OCI-LY7 (cell line): ENCODE results near the gene FTCDNL1. TPM values are rescaled to one million over a fixed set of nuclear protein-coding genes. Genes with fewer than 3 reads are reported as not detected.

Experiments used
- BruUV-seq: library from RNA; stranded (reverse); fragments of 400-500 nt; replicated peaks from 2 replicates; lab custom pipeline; 2021; lab: Mats Ljungman, UMichigan
- CTCF ChIA-PET: fragments of 300-600 bp; sonication (Branson Sonifier 250); formaldehyde crosslinking; loops from one replicate; lab custom pipeline; 2022; ENCODE audit warnings: antibody characterized with exemption; ENCODE audit not compliant: unreplicated experiment; lab: Charles Lee
- POLR2A ChIA-PET: fragments of 300-600 bp; sonication (Branson Sonifier 250); formaldehyde crosslinking; loops from one replicate; lab custom pipeline; 2022; ENCODE audit warnings: antibody characterized with exemption; lab: Charles Lee
- DNase-seq: peaks from one replicate; pipeline ENCODE4 v3.0.0-alpha.2; 2015; ENCODE audit warnings: low spot score
- H2AFZ ChIP-seq: fragments of 200-600 bp; sonication (generic), shearing (Covaris generic); 2 replicates; pipeline ENCODE4 v1.6.1; 2014; ENCODE audit warnings: mild to moderate bottlenecking, antibody characterized with exemption, low read length, moderate library complexity
- H3K27ac ChIP-seq: fragments of 200-600 bp; sonication (generic); 2 replicates; pipeline ENCODE4 v1.5.1; 2014; ENCODE audit warnings: mixed run types, low read depth, mild to moderate bottlenecking, moderate library complexity, low read length, inconsistent platforms; ENCODE audit not compliant: poor library complexity, severe bottlenecking
- H3K36me3 ChIP-seq: fragments of 200-600 bp; sonication (generic); 2 replicates; pipeline ENCODE4 v1.6.1; 2014; ENCODE audit warnings: mild to moderate bottlenecking, antibody characterized with exemption, low read length, moderate library complexity, mixed read lengths; ENCODE audit not compliant: insufficient read depth
- H3K4me1 ChIP-seq: fragments of 200-600 bp; sonication (generic); 2 replicates; pipeline ENCODE4 v1.5.1; 2014; ENCODE audit warnings: mild to moderate bottlenecking, low read length; ENCODE audit not compliant: insufficient read depth, poor library complexity, severe bottlenecking
- H3K4me2 ChIP-seq: fragments of 200-600 bp; sonication (generic); 2 replicates; pipeline ENCODE4 v1.6.1; 2014; ENCODE audit warnings: mild to moderate bottlenecking, low read length
- H3K4me3 ChIP-seq: fragments of 200-600 bp; sonication (generic); 2 replicates; pipeline ENCODE4 v1.5.1; 2014; ENCODE audit warnings: mild to moderate bottlenecking, low read depth, low read length; ENCODE audit not compliant: poor library complexity, severe bottlenecking
- H3K79me2 ChIP-seq: fragments of 200-600 bp; sonication (generic); 2 replicates; pipeline ENCODE4 v1.6.1; 2016; ENCODE audit warnings: low read depth, mild to moderate bottlenecking, low read length, moderate library complexity, mixed read lengths; ENCODE audit not compliant: insufficient read depth
- H3K9me2 ChIP-seq: fragments of 200-600 bp; sonication (generic); 2 replicates; pipeline ENCODE4 v1.6.1; 2016; ENCODE audit warnings: mild to moderate bottlenecking, low read length, mixed read lengths; ENCODE audit not compliant: insufficient read depth
- H3K9me3 ChIP-seq: fragments of 200-600 bp; sonication (generic); 2 replicates; pipeline ENCODE4 v1.6.1; 2014; ENCODE audit warnings: mild to moderate bottlenecking, mixed run types, low read length, mixed read lengths
- H4K20me1 ChIP-seq: fragments of 200-600 bp; sonication (generic); 2 replicates; pipeline ENCODE4 v1.6.1; 2014; ENCODE audit warnings: mild to moderate bottlenecking, antibody characterized with exemption, low read length, moderate library complexity, mixed read lengths; ENCODE audit not compliant: insufficient read depth
- CTCF ChIP-seq: fragments of 200-600 bp; sonication (generic); conservative IDR thresholded peaks from 2 replicates; pipeline ENCODE4 v1.5.1; 2014; ENCODE audit warnings: mild to moderate bottlenecking, antibody characterized with exemption, low read length, moderate library complexity, mixed read lengths
- EZH2phosphoT487 ChIP-seq: fragments of 200-600 bp; sonication (generic); IDR thresholded peaks from 2 replicates; pipeline ENCODE4 v1.6.1; 2018; ENCODE audit warnings: low read depth, borderline replicate concordance, mild to moderate bottlenecking, mixed run types, antibody characterized with exemption, low read length, moderate library complexity, mixed read lengths
- intact Hi-C: fragments of 100-400 bp; cut with micrococcal nuclease; formaldehyde crosslinking; loops from one replicate; pipeline ENCODE4 v1.10.0; 2022; ENCODE audit not compliant: unreplicated experiment
- total RNA-seq, 2 experiments: library from RNA; depleted of rRNA in 1 of 2; stranded (reverse); fragments of >200 nt in 1 of 2; shearing (Covaris generic) in 1 of 2; gene quantifications; 2 replicates each; pipeline ENCODE4 v1.2.3, GENCODE V29; 2014 to 2022

Gene FTCDNL1
- total RNA-seq, 2 experiments from 2014 or later, result 0.40 to 0.54 TPM

- no peaks in the 10 kb centered on the region for H3K36me3 ChIP-seq
- no peaks in the 10 kb centered on the region for H3K4me1 ChIP-seq
- H3K9me2 ChIP-seq, result no peaks in the 10 kb centered on the region
- intact Hi-C loops, result loop anchor here (10.0 kb wide), 2 partner anchors 149 to 259 kb away; no protein-coding TSS in a partner anchor
- ChIA-PET CTCF (no interaction called here), POLR2A (no interaction called here)
- H3K27ac ChIP-seq, result no peak overlapping the region
- TF ChIP-seq EZH2phosphoT487 (no peak), CTCF (no peak)
- H3K9me3 ChIP-seq, result no peaks in the 10 kb centered on the region
- H4K20me1 ChIP-seq, result no peaks in the 10 kb centered on the region
- H3K4me2 ChIP-seq, result no peak overlapping the region
- no peak for DNase-seq
- no peak overlapping the region for H2AFZ ChIP-seq
- no TSS peak for BruUV-seq
- no peaks in the 10 kb centered on the region for H3K79me2 ChIP-seq
- no peak overlapping the region for H3K4me3 ChIP-seq
Measured at GRCh38 chr2:199743415-199744120, 107.4 kb downstream of the FTCDNL1 start.

- no peak for DNase-seq
- CTCF ChIA-PET, result no interaction called here
- H4K20me1 ChIP-seq, result no peaks in the 10 kb centered on the region
- H3K9me3 ChIP-seq, result no peaks in the 10 kb centered on the region
- TF ChIP-seq CTCF, result no peak
- TF ChIP-seq EZH2phosphoT487, result no peak
- intact Hi-C loops, result loop anchor here (10.0 kb wide), 2 partner anchors 148 to 258 kb away; no protein-coding TSS in a partner anchor
- H3K79me2 ChIP-seq, result no peaks in the 10 kb centered on the region
- POLR2A ChIA-PET, result no interaction called here
- BruUV-seq, result no TSS peak
- no peaks in the 10 kb centered on the region for H3K4me1 ChIP-seq
- H3K36me3 ChIP-seq, result no peaks in the 10 kb centered on the region
- H3K27ac ChIP-seq, result no peak overlapping the region
- no peak overlapping the region for H3K4me3 ChIP-seq
- no peak overlapping the region for H2AFZ ChIP-seq
- no peaks in the 10 kb centered on the region for H3K9me2 ChIP-seq
- no peak overlapping the region for H3K4me2 ChIP-seq
Measured at GRCh38 chr2:199742884-199743283, 108.1 kb downstream of the FTCDNL1 start.

GRCh38 chr2:199740111-199740428 lies 110.9 kb downstream of the FTCDNL1 start:
- BruUV-seq, result no TSS peak
- peak overlapping the region; percentile 39; the same call in 1 of the 2 replicates for H2AFZ ChIP-seq
- H3K4me2 ChIP-seq, result no peak overlapping the region
- H3K4me3 ChIP-seq, result no peak overlapping the region
- DNase-seq, result no peak
- H3K4me1 ChIP-seq, result no peaks in the 10 kb centered on the region
- H4K20me1 ChIP-seq, result no peaks in the 10 kb centered on the region
- intact Hi-C loops, result loop anchor here (10.0 kb wide), 2 partner anchors 145 to 255 kb away; no protein-coding TSS in a partner anchor
- POLR2A ChIA-PET, result interaction anchor here (0.6 to 1.4 kb wide), 3 partner anchors 10 to 504 kb away, joined by 3 to 4 read pairs (median 3); no protein-coding TSS in a partner anchor
- no peaks in the 10 kb centered on the region for H3K9me3 ChIP-seq
- H3K9me2 ChIP-seq, result no peaks in the 10 kb centered on the region
- CTCF ChIA-PET, result interaction anchor here (0.8 kb wide), 1 partner anchor 16 kb away, joined by 3 read pairs; no protein-coding TSS in a partner anchor
- TF ChIP-seq CTCF (no peak; the same call in 1 of the 2 replicates), EZH2phosphoT487 (no peak)
- H3K79me2 ChIP-seq, result no peaks in the 10 kb centered on the region
- H3K27ac ChIP-seq, result no peak overlapping the region
- H3K36me3 ChIP-seq, result no peaks in the 10 kb centered on the region
